ENCODE results near the gene DBP. TPM values are rescaled to one million over a fixed set of nuclear protein-coding genes. Genes with fewer than 3 reads are reported as not detected.

Gene DBP
- total RNA-seq, 1 experiment from 2014 or later: 12.0 TPM

DNA sequence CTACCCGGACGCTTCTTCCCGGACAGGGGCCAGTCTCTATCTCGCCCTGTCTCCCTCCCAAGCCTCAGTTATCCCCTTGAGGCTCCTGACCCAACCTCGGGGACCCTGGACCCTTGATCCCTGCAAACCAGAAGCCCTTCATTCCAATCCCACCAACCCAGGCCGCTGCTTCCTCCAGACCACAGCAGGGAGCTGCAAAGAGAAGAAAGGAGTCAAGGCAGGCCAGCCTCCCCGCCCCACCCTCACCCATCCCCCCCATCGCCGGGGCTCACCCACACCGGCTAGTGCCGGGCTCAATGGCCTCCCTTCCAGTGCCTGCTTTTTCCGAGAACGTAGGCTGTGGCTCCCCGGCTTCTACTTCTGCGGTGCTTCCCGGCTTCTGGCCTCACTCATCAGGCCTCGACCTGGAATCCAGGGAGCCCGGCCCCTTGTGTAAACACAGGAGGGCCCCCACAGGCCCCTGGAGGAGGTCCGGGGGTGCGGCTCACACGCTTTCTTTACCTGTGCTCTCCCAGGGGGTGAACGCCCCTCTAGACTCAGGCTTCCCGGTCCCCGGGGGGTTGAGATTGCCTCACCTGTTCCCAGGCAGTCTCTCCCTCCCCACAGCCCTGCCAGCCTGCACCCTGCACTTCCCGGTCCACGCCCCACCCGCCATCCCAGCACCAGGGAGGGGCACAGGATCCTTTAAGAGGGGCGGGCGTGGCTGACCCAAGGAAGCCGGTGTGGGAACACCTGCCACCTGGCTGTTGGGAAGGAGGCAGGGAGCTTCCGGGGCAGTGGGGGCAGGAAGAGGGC lies 22.5 kb downstream of the DBP start, which contains the start of gene FAM83E (continued):
- no peak for TF ChIP-seq STAT6 (CRISPR knock-in tag; conservative IDR thresholded peaks at IDR 0.05; ENCODE audit: low read depth)
- TF ChIP-seq, protein P1, sequence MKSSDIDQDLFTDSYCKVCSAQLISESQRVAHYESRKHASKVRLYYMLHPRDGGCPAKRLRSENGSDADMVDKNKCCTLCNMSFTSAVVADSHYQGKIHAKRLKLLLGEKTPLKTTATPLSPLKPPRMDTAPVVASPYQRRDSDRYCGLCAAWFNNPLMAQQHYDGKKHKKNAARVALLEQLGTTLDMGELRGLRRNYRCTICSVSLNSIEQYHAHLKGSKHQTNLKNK (CRISPR knock-in tag; IDR thresholded peaks at IDR 0.05): no peak
- no peak for TF ChIP-seq CDX4 (CRISPR knock-in tag; IDR thresholded peaks at IDR 0.05; ENCODE audit: borderline replicate concordance)
- TF ChIP-seq, protein P2, sequence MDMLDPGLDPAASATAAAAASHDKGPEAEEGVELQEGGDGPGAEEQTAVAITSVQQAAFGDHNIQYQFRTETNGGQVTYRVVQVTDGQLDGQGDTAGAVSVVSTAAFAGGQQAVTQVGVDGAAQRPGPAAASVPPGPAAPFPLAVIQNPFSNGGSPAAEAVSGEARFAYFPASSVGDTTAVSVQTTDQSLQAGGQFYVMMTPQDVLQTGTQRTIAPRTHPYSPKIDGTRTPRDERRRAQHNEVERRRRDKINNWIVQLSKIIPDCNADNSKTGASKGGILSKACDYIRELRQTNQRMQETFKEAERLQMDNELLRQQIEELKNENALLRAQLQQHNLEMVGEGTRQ (CRISPR knock-in tag; IDR thresholded peaks at IDR 0.05): no peak; the same call in 1 of the 2 replicates
- TF ChIP-seq, protein P3, sequence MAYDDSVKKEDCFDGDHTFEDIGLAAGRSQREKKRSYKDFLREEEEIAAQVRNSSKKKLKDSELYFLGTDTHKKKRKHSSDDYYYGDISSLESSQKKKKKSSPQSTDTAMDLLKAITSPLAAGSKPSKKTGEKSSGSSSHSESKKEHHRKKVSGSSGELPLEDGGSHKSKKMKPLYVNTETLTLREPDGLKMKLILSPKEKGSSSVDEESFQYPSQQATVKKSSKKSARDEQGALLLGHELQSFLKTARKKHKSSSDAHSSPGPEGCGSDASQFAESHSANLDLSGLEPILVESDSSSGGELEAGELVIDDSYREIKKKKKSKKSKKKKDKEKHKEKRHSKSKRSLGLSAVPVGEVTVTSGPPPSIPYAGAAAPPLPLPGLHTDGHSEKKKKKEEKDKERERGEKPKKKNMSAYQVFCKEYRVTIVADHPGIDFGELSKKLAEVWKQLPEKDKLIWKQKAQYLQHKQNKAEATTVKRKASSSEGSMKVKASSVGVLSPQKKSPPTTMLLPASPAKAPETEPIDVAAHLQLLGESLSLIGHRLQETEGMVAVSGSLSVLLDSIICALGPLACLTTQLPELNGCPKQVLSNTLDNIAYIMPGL (CRISPR knock-in tag; IDR thresholded peaks at IDR 0.05): 0 out of 2 replicates have a peak, but pooled peaks have one; percentile 29
- no peak for TF ChIP-seq FOXP4 (CRISPR knock-in tag; IDR thresholded peaks at IDR 0.05)
- TF ChIP-seq ZNF512 (CRISPR knock-in tag; IDR thresholded peaks at IDR 0.05; ENCODE audit: borderline replicate concordance): no peak
- no peak for TF ChIP-seq ZNF219 (CRISPR knock-in tag; IDR thresholded peaks at IDR 0.05; ENCODE audit: borderline replicate concordance)
- no peak for TF ChIP-seq GRHL2 (CRISPR knock-in tag; IDR thresholded peaks at IDR 0.05; ENCODE audit: insufficient replicate concordance, severe bottlenecking)
- TF ChIP-seq, protein P4, sequence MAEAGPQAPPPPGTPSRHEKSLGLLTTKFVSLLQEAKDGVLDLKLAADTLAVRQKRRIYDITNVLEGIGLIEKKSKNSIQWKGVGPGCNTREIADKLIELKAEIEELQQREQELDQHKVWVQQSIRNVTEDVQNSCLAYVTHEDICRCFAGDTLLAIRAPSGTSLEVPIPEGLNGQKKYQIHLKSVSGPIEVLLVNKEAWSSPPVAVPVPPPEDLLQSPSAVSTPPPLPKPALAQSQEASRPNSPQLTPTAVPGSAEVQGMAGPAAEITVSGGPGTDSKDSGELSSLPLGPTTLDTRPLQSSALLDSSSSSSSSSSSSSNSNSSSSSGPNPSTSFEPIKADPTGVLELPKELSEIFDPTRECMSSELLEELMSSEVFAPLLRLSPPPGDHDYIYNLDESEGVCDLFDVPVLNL (CRISPR knock-in tag; IDR thresholded peaks at IDR 0.05; ENCODE audit: borderline replicate concordance, low read depth): no peak
- TF ChIP-seq, protein P5, sequence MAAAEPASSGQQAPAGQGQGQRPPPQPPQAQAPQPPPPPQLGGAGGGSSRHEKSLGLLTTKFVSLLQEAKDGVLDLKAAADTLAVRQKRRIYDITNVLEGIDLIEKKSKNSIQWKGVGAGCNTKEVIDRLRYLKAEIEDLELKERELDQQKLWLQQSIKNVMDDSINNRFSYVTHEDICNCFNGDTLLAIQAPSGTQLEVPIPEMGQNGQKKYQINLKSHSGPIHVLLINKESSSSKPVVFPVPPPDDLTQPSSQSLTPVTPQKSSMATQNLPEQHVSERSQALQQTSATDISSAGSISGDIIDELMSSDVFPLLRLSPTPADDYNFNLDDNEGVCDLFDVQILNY (CRISPR knock-in tag; IDR thresholded peaks at IDR 0.05): no peak
- TF ChIP-seq ATF6 (CRISPR knock-in tag; IDR thresholded peaks at IDR 0.05): no peak
- TF ChIP-seq ERG (CRISPR knock-in tag; IDR thresholded peaks at IDR 0.05): peak; percentile 97
- TF ChIP-seq, protein P6, sequence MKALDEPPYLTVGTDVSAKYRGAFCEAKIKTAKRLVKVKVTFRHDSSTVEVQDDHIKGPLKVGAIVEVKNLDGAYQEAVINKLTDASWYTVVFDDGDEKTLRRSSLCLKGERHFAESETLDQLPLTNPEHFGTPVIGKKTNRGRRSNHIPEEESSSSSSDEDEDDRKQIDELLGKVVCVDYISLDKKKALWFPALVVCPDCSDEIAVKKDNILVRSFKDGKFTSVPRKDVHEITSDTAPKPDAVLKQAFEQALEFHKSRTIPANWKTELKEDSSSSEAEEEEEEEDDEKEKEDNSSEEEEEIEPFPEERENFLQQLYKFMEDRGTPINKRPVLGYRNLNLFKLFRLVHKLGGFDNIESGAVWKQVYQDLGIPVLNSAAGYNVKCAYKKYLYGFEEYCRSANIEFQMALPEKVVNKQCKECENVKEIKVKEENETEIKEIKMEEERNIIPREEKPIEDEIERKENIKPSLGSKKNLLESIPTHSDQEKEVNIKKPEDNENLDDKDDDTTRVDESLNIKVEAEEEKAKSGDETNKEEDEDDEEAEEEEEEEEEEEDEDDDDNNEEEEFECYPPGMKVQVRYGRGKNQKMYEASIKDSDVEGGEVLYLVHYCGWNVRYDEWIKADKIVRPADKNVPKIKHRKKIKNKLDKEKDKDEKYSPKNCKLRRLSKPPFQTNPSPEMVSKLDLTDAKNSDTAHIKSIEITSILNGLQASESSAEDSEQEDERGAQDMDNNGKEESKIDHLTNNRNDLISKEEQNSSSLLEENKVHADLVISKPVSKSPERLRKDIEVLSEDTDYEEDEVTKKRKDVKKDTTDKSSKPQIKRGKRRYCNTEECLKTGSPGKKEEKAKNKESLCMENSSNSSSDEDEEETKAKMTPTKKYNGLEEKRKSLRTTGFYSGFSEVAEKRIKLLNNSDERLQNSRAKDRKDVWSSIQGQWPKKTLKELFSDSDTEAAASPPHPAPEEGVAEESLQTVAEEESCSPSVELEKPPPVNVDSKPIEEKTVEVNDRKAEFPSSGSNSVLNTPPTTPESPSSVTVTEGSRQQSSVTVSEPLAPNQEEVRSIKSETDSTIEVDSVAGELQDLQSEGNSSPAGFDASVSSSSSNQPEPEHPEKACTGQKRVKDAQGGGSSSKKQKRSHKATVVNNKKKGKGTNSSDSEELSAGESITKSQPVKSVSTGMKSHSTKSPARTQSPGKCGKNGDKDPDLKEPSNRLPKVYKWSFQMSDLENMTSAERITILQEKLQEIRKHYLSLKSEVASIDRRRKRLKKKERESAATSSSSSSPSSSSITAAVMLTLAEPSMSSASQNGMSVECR (CRISPR knock-in tag; IDR thresholded peaks at IDR 0.05; ENCODE audit: borderline replicate concordance): no peak

All from WTC11 (cell line).